ENCODE data around the gene P4HA2. TPM values are rescaled to one million over a fixed set of nuclear protein-coding genes. Genes with fewer than 3 reads are reported as not detected.

P4HA2 gene
- total RNA-seq, 1 donor from 2014 or later = 142 TPM

GRCh38 chr5:132142459-132142858 lies 85.2 kb downstream of the P4HA2 start:
- DNase-seq (ENCODE audit: low read depth) = no peak

Other genes starting within 250 kb of the P4HA2 start
- gene ACSL6, start 216.2 kb downstream of the P4HA2 start, total RNA-seq = 0.05 TPM in 1 of 2 replicates, not detected in the other
- gene IL3, start 167.2 kb downstream of the P4HA2 start, total RNA-seq = not detected in 2 replicates
- 0.60 and 217 TPM in 2 replicates for gene CSF2, start 154.1 kb downstream of the P4HA2 start, total RNA-seq
- gene PDLIM4, start 29.8 kb upstream of the P4HA2 start, total RNA-seq = 92.0 and 249 TPM in 2 replicates
- gene SLC22A4, start 66.5 kb upstream of the P4HA2 start, total RNA-seq = 1.6 and 8.9 TPM in 2 replicates
- 31.3 and 33.0 TPM in 2 replicates for gene SLC22A5, start 141.9 kb upstream of the P4HA2 start, total RNA-seq